Heart left ventricle (tissue), 16 donors: ENCODE data around the gene CCN2. TPM values are rescaled to one million over a fixed set of nuclear protein-coding genes. Genes with fewer than 3 reads are reported as not detected.

Experiments
- ATAC-seq, 4 donors: fragments of 200-7000 bp; cut with Tn5 transposase; one replicate each; pipeline ENCODE4 v1.9.1; 2020 to 2022; ENCODE audit warnings: moderate library complexity in 4 of 4, mild to moderate bottlenecking in 3 of 4, moderate number of reproducible peaks in 1 of 4
- DNase-seq, 5 donors: peaks; one replicate each; pipeline ENCODE4 v3.0.0-alpha.2; 2020
- H3K27ac ChIP-seq, 12 donors: fragments of 200-600 bp; sonication (generic) in 4 of 12; one replicate each; pipeline versions ENCODE4 v1.5.0 to v1.8.0; 2016 to 2022; ENCODE audit warnings: mild to moderate bottlenecking in 2 of 12
- H3K27me3 ChIP-seq, 9 donors: fragments of 200-600 bp; sonication (generic) in 2 of 9; one replicate each; pipeline versions ENCODE4 v1.5.1 to v1.8.0; 2016 to 2022; ENCODE audit warnings: mild to moderate bottlenecking in 3 of 9
- H3K36me3 ChIP-seq, 9 donors: fragments of 200-600 bp; sonication (generic) in 2 of 9; one replicate each; pipeline versions ENCODE4 v1.5.0 to v1.8.0; 2018 to 2022; ENCODE audit warnings: mild to moderate bottlenecking in 2 of 9
- H3K4me1 ChIP-seq, 12 donors: fragments of 200-600 bp; sonication (generic) in 4 of 12; one replicate each; pipeline versions ENCODE4 v1.5.0 to v1.8.0; 2016 to 2022; ENCODE audit warnings: mild to moderate bottlenecking in 3 of 12
- H3K4me3 ChIP-seq, 12 donors: fragments of 200-600 bp; sonication (generic) in 4 of 12; one replicate each; pipeline versions ENCODE4 v1.5.0 to v1.8.0; 2017 to 2022; ENCODE audit warnings: mild to moderate bottlenecking in 9 of 12, moderate library complexity in 4 of 12
- H3K9me3 ChIP-seq, 12 donors: fragments of 200-600 bp; sonication (generic) in 4 of 12; one replicate each; pipeline versions ENCODE4 v1.5.0 to v1.8.0; 2016 to 2022; ENCODE audit warnings: mild to moderate bottlenecking in 1 of 12
- CTCF ChIP-seq, 12 donors: fragments of 200-600 bp; sonication (generic) in 4 of 12; IDR thresholded peaks; one replicate each; pipeline versions ENCODE4 v1.5.0 to v1.8.0; 2018 to 2022; ENCODE audit warnings: antibody characterized with exemption in 12 of 12, mild to moderate bottlenecking in 5 of 12
- POLR2A ChIP-seq, 2 donors: fragments of 450-650 bp; IDR thresholded peaks; one replicate each; pipeline ENCODE4 v1.6.1; 2017; ENCODE audit warnings: antibody characterized with exemption in 2 of 2, mild to moderate bottlenecking in 2 of 2, moderate library complexity in 2 of 2
- WGBS, 4 donors: extraction: QIAGEN DNeasy Blood & Tissue Kit in 2 of 4; methylation state at CpG; one replicate each; pipeline versions ENCODE4 v1.1.5 to v1.1.7; 2013 to 2018; 5-methylcytosine and 5-hydroxymethylcytosine counted together
- intact Hi-C, 10 donors: fragments of 100-400 bp; cut with DNase I; formaldehyde crosslinking; loops; one replicate each; pipeline versions ENCODE4 v1.11.1 to v1.14.2; 2022
- polyA plus RNA-seq, 2 donors: library from polyadenylated mRNA; stranded (reverse); fragments of 200-250 nt; gene quantifications; one replicate each; pipeline ENCODE4 v1.2.3, GENCODE V29; 2013
- total RNA-seq, 9 donors: library from RNA; depleted of rRNA in 2 of 9; stranded (reverse); fragments of >200 nt in 2 of 9; fragmentation: NEBNext Ultra II Directional in 3 of 9; extraction: Animal tissue kit (Norgen Biotek cat#: 25700) in 3 of 9; gene quantifications; one replicate each; pipeline versions ENCODE4 v1.1.0 to v1.2.4, GENCODE V29; 2016 to 2023
- donor health status: ischemic (EF 13 %, LVEDD 7.1; RV severe dilation, severe dysfunction).
- donor health status: healthy with polysubstance abuse.
- donor health status: DM: no; HTN: yes; CAD: no.
- donor health status: DM: no; HTN: no; CAD: no.
- donor health status: ischemic (EF 25% LVEDD 6.9; RV normal size, moderate dysfunction).
- donor health status: ischemic (EF 25% LVEDD 5.7; RV mildly dilated, moderate dysfunction).
- donor health status: healthy.
- donor health status: DM: yes; HTN: yes; CAD: no.
- donor health status: ischemic (EF 35%, LVEDD 5.7; RV mildly dilated, moderate dysfunction).
- donor health status: nonischemic (EF 11% LVEDD 7.7; RV severe dilation, severe dysfunction).
- donor health status: DM: yes; HTN: yes; CAD: no.
- donor health status: PGD.
- donor health status: ischemic (EF 29% LVEDD 5.4; RV normal size, mild dysfunction).
- donor health status: nonischemic (EF 23%, LVEDD 6.1; RV moderate dilation, normal function).

Gene CCN2
- total and polyA plus RNA-seq, 11 donors: 7.8 to 90.7 (median 39.0) TPM

- H3K9me3 ChIP-seq: peaks cover 0 to 3% (median 0%) of the 10 kb centered on the region in 12 donors
- H3K4me3 ChIP-seq: no peak overlapping the region
- no peak for TF ChIP-seq POLR2A (IDR thresholded peaks at IDR 0.05)
- no peak for TF ChIP-seq CTCF (IDR thresholded peaks at IDR 0.05)
- intact Hi-C loops: no loop called here
- H3K27me3 ChIP-seq: no peaks in the 10 kb centered on the region
- no peak overlapping the region for H3K27ac ChIP-seq
- WGBS, 4 donors: 69 to 81% (median 73%) methylated on average over 4 of the region's 4 CpGs
- H3K36me3 ChIP-seq: no peaks in the 10 kb centered on the region
- DNase-seq (no peak), ATAC-seq (no peak)
- no peaks in the 10 kb centered on the region for H3K4me1 ChIP-seq
These were observed 37.9 kb upstream of the CCN2 start for GRCh38 chr6:131989036-131989435.

- Histone ChIP-seq H3K27me3 (no peaks in the 10 kb centered on the region), H3K36me3 (no peaks in the 10 kb centered on the region), H3K4me3 (no peak overlapping the region), H3K4me1 (peaks cover 0 to 31% (median 0%) of the 10 kb centered on the region in 12 donors), H3K27ac (no peak overlapping the region), H3K9me3 (no peaks in the 10 kb centered on the region)
- DNase-seq (no peak), ATAC-seq (no peak)
- WGBS, 4 donors: 91 to 97% (median 95%) methylated on average over 2 of the region's 2 CpGs
- TF ChIP-seq CTCF (IDR thresholded peaks at IDR 0.05) (no peak), POLR2A (IDR thresholded peaks at IDR 0.05) (no peak)
- intact Hi-C loops: no loop called here
These were observed 31.6 kb upstream of the CCN2 start for GRCh38 chr6:131982740-131983259.

GRCh38 chr6:131981624-131981978, 30.4 kb upstream of the CCN2 start:
- H3K4me3 ChIP-seq: no peak overlapping the region
- intact Hi-C loops: no loop called here
- no peaks in the 10 kb centered on the region for H3K9me3 ChIP-seq
- H3K4me1 ChIP-seq: peaks cover 0 to 39% (median 3%) of the 10 kb centered on the region in 12 donors
- ATAC-seq (no peak), DNase-seq (no peak)
- H3K27me3 ChIP-seq: no peaks in the 10 kb centered on the region
- 92 to 98% (median 95%) methylated on average over 3 of the region's 3 CpGs for WGBS, 4 donors
- TF ChIP-seq CTCF (IDR thresholded peaks at IDR 0.05): no peak
- no peak for TF ChIP-seq POLR2A (IDR thresholded peaks at IDR 0.05)
- no peaks in the 10 kb centered on the region for H3K36me3 ChIP-seq
- H3K27ac ChIP-seq: no peak overlapping the region

GRCh38 chr6:131980791-131981623, 29.8 kb upstream of the CCN2 start:
- no peak for ATAC-seq

More at GRCh38 chr6:131980791-131981623, 29.8 kb upstream of the CCN2 start:
- Histone ChIP-seq H3K9me3 (no peaks in the 10 kb centered on the region), H3K4me3 (no peak overlapping the region), H3K36me3 (no peaks in the 10 kb centered on the region), H3K27me3 (no peaks in the 10 kb centered on the region), H3K4me1 (peaks cover 0 to 40% (median 4%) of the 10 kb centered on the region in 12 donors), H3K27ac (no peak overlapping the region)
- TF ChIP-seq POLR2A (IDR thresholded peaks at IDR 0.05) (no peak), CTCF (IDR thresholded peaks at IDR 0.05) (no peak)
- DNase-seq: no peak
- intact Hi-C loops: no loop called here
- 63 to 82% (median 70%) methylated on average over 8 of the region's 8 CpGs for WGBS, 4 donors
